Liver (tissue), 9 donors: ENCODE results near the gene PCCB. TPM values are rescaled to one million over a fixed set of nuclear protein-coding genes. Genes with fewer than 3 reads are reported as not detected.

ENCODE experiments used
- DNase-seq: peaks from one replicate; pipeline ENCODE4 v3.0.0-alpha.2; 2017; ENCODE audit warnings: low spot score
- H3K27ac ChIP-seq, 2 donors: one replicate each; pipeline ENCODE4 v1.7.0; 2013; ENCODE audit warnings: inconsistent platforms in 2 of 2, low read length in 2 of 2, control low read depth in 1 of 2, low read depth in 1 of 2, mild to moderate bottlenecking in 1 of 2
- H3K27me3 ChIP-seq, 4 donors: one replicate each; pipeline versions ENCODE4 v1.6.1 to v1.7.0; 2013; ENCODE audit warnings: low read length in 3 of 4, inconsistent platforms in 1 of 4, mild to moderate bottlenecking in 1 of 4, moderate library complexity in 1 of 4; ENCODE audit not compliant: control insufficient read depth in 4 of 4, insufficient read depth in 4 of 4
- H3K36me3 ChIP-seq, 4 donors: one replicate each; pipeline versions ENCODE4 v1.6.1 to v1.7.0; 2013; ENCODE audit warnings: low read length in 3 of 4, mild to moderate bottlenecking in 3 of 4, low read depth in 1 of 4, moderate library complexity in 1 of 4; ENCODE audit not compliant: control insufficient read depth in 4 of 4, insufficient read depth in 3 of 4
- H3K4me1 ChIP-seq, 4 donors: one replicate each; pipeline versions ENCODE4 v1.6.1 to v1.7.0; 2013; ENCODE audit warnings: low read length in 3 of 4, mild to moderate bottlenecking in 3 of 4, moderate library complexity in 1 of 4; ENCODE audit not compliant: control insufficient read depth in 4 of 4, insufficient read depth in 4 of 4
- H3K4me3 ChIP-seq, 3 donors: one replicate each; pipeline versions ENCODE4 v1.6.1 to v1.7.0; 2013; ENCODE audit warnings: low read length in 3 of 3, control low read depth in 1 of 3, low read depth in 1 of 3, mild to moderate bottlenecking in 1 of 3
- H3K9ac ChIP-seq, 2 donors: one replicate each; pipeline ENCODE4 v1.7.0; 2013; ENCODE audit warnings: low read length in 2 of 2, mild to moderate bottlenecking in 2 of 2, moderate library complexity in 2 of 2, control low read depth in 1 of 2, low read depth in 1 of 2
- H3K9me3 ChIP-seq, 4 donors: one replicate each; pipeline versions ENCODE4 v1.6.1 to v1.7.0; 2013; ENCODE audit warnings: low read length in 3 of 4; ENCODE audit not compliant: control insufficient read depth in 4 of 4
- EGR1 ChIP-seq, 2 donors: IDR thresholded peaks; 2 replicates each; pipeline ENCODE4 v1.6.1; 2016 to 2018; ENCODE audit warnings: antibody characterized with exemption in 2 of 2, low read depth in 2 of 2
- FOXA1 ChIP-seq: IDR thresholded peaks from 2 replicates; pipeline ENCODE4 v1.6.1; 2016; ENCODE audit warnings: antibody characterized with exemption
- FOXA2 ChIP-seq: IDR thresholded peaks from 2 replicates; pipeline ENCODE4 v1.6.1; 2016; ENCODE audit warnings: antibody characterized with exemption
- GABPA ChIP-seq, 2 donors: IDR thresholded peaks in 1 of 2; conservative IDR thresholded peaks in 1 of 2; 2 replicates each; pipeline ENCODE4 v1.6.1; 2016; ENCODE audit warnings: antibody characterized with exemption in 2 of 2, mild to moderate bottlenecking in 1 of 2, moderate library complexity in 1 of 2
- HNF4A ChIP-seq, 2 donors: conservative IDR thresholded peaks; 2 replicates each; pipeline ENCODE4 v1.6.1; 2016; ENCODE audit warnings: antibody characterized with exemption in 2 of 2, mild to moderate bottlenecking in 2 of 2
- HNF4G ChIP-seq: IDR thresholded peaks from 2 replicates; pipeline ENCODE4 v1.6.1; 2016; ENCODE audit warnings: antibody characterized with exemption
- JUND ChIP-seq, 2 donors: IDR thresholded peaks; 2 replicates each; pipeline ENCODE4 v1.6.1; 2016; ENCODE audit warnings: antibody characterized with exemption in 2 of 2
- MAX ChIP-seq: IDR thresholded peaks from 2 replicates; pipeline ENCODE4 v1.6.1; 2016; ENCODE audit warnings: antibody characterized with exemption
- NR2F2 ChIP-seq: IDR thresholded peaks from 2 replicates; pipeline ENCODE4 v1.6.1; 2016; ENCODE audit warnings: antibody characterized with exemption
- RAD21 ChIP-seq, 2 donors: IDR thresholded peaks; 2 replicates each; pipeline ENCODE4 v1.6.1; 2016; ENCODE audit warnings: antibody characterized with exemption in 2 of 2, mild to moderate bottlenecking in 2 of 2
- RXRA ChIP-seq, 2 donors: IDR thresholded peaks; 2 replicates each; pipeline ENCODE4 v1.6.1; 2017 to 2018; ENCODE audit warnings: antibody characterized with exemption in 2 of 2, mild to moderate bottlenecking in 1 of 2
- SP1 ChIP-seq: IDR thresholded peaks from 2 replicates; pipeline ENCODE4 v1.6.1; 2018; ENCODE audit warnings: antibody characterized with exemption, mild to moderate bottlenecking
- YY1 ChIP-seq: IDR thresholded peaks from 2 replicates; pipeline ENCODE4 v1.6.1; 2016; ENCODE audit warnings: antibody characterized with exemption, mild to moderate bottlenecking
- ZBTB33 ChIP-seq: IDR thresholded peaks from 2 replicates; pipeline ENCODE4 v1.6.1; 2016; ENCODE audit warnings: antibody characterized with exemption
- WGBS: extraction: QIAGEN DNeasy Blood & Tissue Kit; methylation state at CpG from one replicate; pipeline ENCODE4 v1.1.7; 2013; 5-methylcytosine and 5-hydroxymethylcytosine counted together
- polyA plus RNA-seq, 2 donors: library from polyadenylated mRNA; stranded (reverse) in 1 of 2; unstranded in 1 of 2; fragments of 200-250 nt in 1 of 2; fragments of >200 nt in 1 of 2; fragmentation: Nextera tagmentation in 1 of 2; extraction: Ambion mirVana in 1 of 2; gene quantifications; one replicate each; pipeline versions ENCODE4 v1.2.1 to v1.2.3, GENCODE V29; 2013 to 2015
- total RNA-seq, 2 donors: library from RNA; depleted of rRNA; stranded (reverse); fragments of >200 nt; gene quantifications; one replicate each; pipeline ENCODE4 v1.2.3, GENCODE V29; 2014
- TF ChIP-seq, protein P1 (sequence below): IDR thresholded peaks from 2 replicates; pipeline ENCODE4 v1.6.1; 2016; ENCODE audit warnings: antibody characterized with exemption, mild to moderate bottlenecking
- TF ChIP-seq, protein P2 (sequence below): IDR thresholded peaks from 2 replicates; pipeline ENCODE4 v1.6.1; 2016; ENCODE audit warnings: antibody characterized with exemption
- TF ChIP-seq, protein P3 (sequence below): fragments of 150-350 bp; IDR thresholded peaks from 2 replicates; pipeline ENCODE4 v1.5.1; 2017; ENCODE audit warnings: improper control_type of control experiment, low read depth, low read length; ENCODE audit not compliant: missing input control
- donor health status: healthy.
- donor health status: healthy.
- donor health status: healthy.
- donor health status: healthy.
- donor health status: healthy.

PCCB gene
- total and polyA plus RNA-seq, 4 donors = 72.8 to 120 (median 95.0) TPM

DNA sequence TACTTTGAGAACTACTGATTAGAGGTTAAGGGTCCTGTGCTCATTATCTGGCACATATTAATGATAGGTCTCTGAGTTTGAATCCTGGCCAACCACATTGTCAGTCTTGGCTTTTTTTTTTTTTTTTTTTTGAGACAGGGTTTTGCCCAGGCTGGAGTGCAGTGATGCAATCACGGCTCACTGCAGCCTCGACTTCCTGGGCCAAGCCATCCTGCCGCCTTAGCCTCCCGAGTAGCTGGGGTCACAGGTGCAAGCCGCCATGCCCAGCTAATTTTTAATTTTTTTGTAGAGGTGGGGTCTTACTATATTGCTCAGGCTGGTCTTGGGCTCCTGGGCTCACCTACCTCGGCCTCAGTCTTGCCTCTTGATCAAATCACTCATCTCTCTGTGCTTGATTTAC lies 547 bp upstream of the PCCB start:
- DNase-seq = no peak
- Histone ChIP-seq H3K27ac (peak overlapping the region; percentile 91), H3K4me3 (peak overlapping the region in 2 of 3 donors; percentile 79 to 80), H3K9me3 (no peaks in the 10 kb centered on the region), H3K36me3 (no peaks in the 10 kb centered on the region), H3K4me1 (peaks cover 6 to 33% (median 20%) of the 10 kb centered on the region in 4 donors), H3K9ac (peak overlapping the region; percentile 15 to 66), H3K27me3 (no peaks in the 10 kb centered on the region)
- TF ChIP-seq RAD21 (IDR thresholded peaks at IDR 0.05) (no peak), YY1 (no peak), EGR1 (IDR thresholded peaks at IDR 0.05; ENCODE audit: low read depth in 2 of 2) (no peak), JUND (IDR thresholded peaks at IDR 0.05) (no peak), HNF4A (conservative IDR thresholded peaks at IDR 0.05) (no peak), HNF4G (no peak), RXRA (IDR thresholded peaks at IDR 0.05) (no peak), NR2F2 (no peak), MAX (no peak), GABPA (IDR thresholded peaks at IDR 0.05 in 1 of 2, conservative IDR thresholded peaks at IDR 0.05 in 1 of 2) (no peak), SP1 (no peak), FOXA2 (no peak), FOXA1 (no peak), ZBTB33 (no peak)
- TF ChIP-seq, protein P1, sequence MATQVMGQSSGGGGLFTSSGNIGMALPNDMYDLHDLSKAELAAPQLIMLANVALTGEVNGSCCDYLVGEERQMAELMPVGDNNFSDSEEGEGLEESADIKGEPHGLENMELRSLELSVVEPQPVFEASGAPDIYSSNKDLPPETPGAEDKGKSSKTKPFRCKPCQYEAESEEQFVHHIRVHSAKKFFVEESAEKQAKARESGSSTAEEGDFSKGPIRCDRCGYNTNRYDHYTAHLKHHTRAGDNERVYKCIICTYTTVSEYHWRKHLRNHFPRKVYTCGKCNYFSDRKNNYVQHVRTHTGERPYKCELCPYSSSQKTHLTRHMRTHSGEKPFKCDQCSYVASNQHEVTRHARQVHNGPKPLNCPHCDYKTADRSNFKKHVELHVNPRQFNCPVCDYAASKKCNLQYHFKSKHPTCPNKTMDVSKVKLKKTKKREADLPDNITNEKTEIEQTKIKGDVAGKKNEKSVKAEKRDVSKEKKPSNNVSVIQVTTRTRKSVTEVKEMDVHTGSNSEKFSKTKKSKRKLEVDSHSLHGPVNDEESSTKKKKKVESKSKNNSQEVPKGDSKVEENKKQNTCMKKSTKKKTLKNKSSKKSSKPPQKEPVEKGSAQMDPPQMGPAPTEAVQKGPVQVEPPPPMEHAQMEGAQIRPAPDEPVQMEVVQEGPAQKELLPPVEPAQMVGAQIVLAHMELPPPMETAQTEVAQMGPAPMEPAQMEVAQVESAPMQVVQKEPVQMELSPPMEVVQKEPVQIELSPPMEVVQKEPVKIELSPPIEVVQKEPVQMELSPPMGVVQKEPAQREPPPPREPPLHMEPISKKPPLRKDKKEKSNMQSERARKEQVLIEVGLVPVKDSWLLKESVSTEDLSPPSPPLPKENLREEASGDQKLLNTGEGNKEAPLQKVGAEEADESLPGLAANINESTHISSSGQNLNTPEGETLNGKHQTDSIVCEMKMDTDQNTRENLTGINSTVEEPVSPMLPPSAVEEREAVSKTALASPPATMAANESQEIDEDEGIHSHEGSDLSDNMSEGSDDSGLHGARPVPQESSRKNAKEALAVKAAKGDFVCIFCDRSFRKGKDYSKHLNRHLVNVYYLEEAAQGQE = no peak
- TF ChIP-seq, protein P2, sequence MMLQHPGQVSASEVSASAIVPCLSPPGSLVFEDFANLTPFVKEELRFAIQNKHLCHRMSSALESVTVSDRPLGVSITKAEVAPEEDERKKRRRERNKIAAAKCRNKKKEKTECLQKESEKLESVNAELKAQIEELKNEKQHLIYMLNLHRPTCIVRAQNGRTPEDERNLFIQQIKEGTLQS = no peak
- TF ChIP-seq, protein P3, sequence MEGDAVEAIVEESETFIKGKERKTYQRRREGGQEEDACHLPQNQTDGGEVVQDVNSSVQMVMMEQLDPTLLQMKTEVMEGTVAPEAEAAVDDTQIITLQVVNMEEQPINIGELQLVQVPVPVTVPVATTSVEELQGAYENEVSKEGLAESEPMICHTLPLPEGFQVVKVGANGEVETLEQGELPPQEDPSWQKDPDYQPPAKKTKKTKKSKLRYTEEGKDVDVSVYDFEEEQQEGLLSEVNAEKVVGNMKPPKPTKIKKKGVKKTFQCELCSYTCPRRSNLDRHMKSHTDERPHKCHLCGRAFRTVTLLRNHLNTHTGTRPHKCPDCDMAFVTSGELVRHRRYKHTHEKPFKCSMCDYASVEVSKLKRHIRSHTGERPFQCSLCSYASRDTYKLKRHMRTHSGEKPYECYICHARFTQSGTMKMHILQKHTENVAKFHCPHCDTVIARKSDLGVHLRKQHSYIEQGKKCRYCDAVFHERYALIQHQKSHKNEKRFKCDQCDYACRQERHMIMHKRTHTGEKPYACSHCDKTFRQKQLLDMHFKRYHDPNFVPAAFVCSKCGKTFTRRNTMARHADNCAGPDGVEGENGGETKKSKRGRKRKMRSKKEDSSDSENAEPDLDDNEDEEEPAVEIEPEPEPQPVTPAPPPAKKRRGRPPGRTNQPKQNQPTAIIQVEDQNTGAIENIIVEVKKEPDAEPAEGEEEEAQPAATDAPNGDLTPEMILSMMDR = no peak
- 51% methylated on average over 6 of the region's 6 CpGs for WGBS
